ENCODE results near the gene OARD1. TPM values are rescaled to one million over a fixed set of nuclear protein-coding genes. Genes with fewer than 3 reads are reported as not detected.

OARD1 gene
- total RNA-seq, 1 donor from 2014 or later = 24.4 TPM

DNA sequence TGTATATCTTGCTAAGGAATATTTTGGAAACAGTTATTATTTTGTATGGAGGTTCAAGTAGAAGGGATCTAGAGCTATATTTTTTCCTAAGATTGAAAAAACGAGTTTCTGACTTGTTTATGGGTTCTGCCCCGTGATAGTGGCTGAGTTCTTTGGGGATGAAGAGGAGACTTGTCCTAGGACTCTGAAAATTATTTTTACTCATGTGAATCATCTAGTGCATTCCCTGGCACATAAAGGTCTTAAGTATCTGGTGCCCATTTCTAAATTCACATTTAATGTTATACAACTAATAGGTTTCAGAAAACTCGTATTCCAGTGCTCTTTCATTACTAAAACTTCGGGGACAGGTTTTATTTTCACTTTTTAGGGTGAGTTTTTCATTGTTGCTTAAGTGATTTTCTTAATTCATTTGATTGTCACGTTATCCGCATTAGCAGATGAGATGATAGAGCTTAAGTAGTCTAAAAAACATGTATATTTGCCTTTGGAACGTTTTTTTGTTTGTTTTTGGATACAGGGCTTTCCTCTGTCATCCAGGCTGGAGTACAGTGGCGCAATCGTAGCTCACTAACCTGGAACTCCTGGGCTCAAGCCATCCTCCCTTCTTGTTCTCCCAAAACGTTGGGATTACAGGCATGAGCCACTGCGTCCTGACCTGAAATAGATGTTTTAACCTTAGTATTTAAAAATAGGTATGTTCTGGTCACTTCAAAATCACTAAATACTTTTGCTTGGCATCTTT is 2.7 kb upstream of the OARD1 start:
- H3K9me3 Mint-ChIP-seq (ENCODE audit: unreplicated experiment) = peaks cover 13% of the 10 kb centered on the region
- H3K27me3 Mint-ChIP-seq (ENCODE audit: unreplicated experiment) = peaks cover 11% of the 10 kb centered on the region
- H3K4me1 Mint-ChIP-seq (ENCODE audit: low read depth, unreplicated experiment) = peaks cover 32% of the 10 kb centered on the region
- DNase-seq = no peak
- TF ChIP-seq, protein P1, sequence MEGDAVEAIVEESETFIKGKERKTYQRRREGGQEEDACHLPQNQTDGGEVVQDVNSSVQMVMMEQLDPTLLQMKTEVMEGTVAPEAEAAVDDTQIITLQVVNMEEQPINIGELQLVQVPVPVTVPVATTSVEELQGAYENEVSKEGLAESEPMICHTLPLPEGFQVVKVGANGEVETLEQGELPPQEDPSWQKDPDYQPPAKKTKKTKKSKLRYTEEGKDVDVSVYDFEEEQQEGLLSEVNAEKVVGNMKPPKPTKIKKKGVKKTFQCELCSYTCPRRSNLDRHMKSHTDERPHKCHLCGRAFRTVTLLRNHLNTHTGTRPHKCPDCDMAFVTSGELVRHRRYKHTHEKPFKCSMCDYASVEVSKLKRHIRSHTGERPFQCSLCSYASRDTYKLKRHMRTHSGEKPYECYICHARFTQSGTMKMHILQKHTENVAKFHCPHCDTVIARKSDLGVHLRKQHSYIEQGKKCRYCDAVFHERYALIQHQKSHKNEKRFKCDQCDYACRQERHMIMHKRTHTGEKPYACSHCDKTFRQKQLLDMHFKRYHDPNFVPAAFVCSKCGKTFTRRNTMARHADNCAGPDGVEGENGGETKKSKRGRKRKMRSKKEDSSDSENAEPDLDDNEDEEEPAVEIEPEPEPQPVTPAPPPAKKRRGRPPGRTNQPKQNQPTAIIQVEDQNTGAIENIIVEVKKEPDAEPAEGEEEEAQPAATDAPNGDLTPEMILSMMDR (IDR thresholded peaks at IDR 0.05; ENCODE audit: partially characterized antibody, unreplicated experiment) = no peak
- H3K36me3 Mint-ChIP-seq (ENCODE audit: unreplicated experiment) = peaks cover 4% of the 10 kb centered on the region
- peak overlapping the region; percentile 97 for H3K4me3 Mint-ChIP-seq (ENCODE audit: unreplicated experiment)
- H3K27ac Mint-ChIP-seq (ENCODE audit: unreplicated experiment) = no peak overlapping the region

DNA sequence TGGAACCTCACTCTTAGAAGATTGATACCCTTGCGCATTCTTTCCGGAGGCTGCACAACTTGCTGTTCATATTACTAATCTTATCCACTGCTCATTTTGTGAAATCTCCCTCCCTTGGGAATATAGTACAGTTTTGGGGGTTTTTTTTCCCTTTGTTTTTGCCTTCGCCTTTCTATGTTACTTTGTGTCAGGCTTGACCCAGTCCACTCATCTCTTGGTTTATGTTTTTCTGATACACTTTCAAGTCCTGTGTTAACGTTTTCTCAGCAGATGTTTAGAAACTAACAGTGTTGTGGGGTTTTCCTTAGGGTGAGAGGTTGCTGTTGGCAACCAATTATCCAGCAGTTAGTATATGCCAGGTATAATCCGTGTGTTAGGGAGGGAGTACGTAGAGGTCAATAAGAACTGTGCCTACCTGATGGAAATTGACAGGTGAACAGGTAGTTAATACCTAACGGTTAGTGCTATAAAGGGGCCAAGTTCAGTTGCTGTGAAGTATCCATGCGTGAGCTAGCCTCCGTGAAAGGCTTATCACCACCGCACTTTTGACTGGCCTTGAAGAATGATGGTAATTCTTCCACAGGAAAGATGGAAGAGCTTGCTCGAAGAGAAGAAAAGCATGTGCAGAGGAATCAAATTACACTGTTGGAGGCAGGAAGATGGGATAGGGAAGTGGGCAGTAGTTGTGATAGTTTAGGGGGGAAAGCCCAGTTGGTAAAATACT is 2.0 kb upstream of the OARD1 start:
- H3K27me3 Mint-ChIP-seq (ENCODE audit: unreplicated experiment) = peaks cover 11% of the 10 kb centered on the region
- TF ChIP-seq, protein P1 (IDR thresholded peaks at IDR 0.05; ENCODE audit: partially characterized antibody, unreplicated experiment) = no peak
- peaks cover 13% of the 10 kb centered on the region for H3K9me3 Mint-ChIP-seq (ENCODE audit: unreplicated experiment)
- peaks cover 36% of the 10 kb centered on the region for H3K4me1 Mint-ChIP-seq (ENCODE audit: low read depth, unreplicated experiment)
- peak overlapping the region; percentile 97 for H3K4me3 Mint-ChIP-seq (ENCODE audit: unreplicated experiment)
- DNase-seq = no peak
- H3K36me3 Mint-ChIP-seq (ENCODE audit: unreplicated experiment) = peaks cover 4% of the 10 kb centered on the region
- H3K27ac Mint-ChIP-seq (ENCODE audit: unreplicated experiment) = peak overlapping the region; percentile 96

DNA sequence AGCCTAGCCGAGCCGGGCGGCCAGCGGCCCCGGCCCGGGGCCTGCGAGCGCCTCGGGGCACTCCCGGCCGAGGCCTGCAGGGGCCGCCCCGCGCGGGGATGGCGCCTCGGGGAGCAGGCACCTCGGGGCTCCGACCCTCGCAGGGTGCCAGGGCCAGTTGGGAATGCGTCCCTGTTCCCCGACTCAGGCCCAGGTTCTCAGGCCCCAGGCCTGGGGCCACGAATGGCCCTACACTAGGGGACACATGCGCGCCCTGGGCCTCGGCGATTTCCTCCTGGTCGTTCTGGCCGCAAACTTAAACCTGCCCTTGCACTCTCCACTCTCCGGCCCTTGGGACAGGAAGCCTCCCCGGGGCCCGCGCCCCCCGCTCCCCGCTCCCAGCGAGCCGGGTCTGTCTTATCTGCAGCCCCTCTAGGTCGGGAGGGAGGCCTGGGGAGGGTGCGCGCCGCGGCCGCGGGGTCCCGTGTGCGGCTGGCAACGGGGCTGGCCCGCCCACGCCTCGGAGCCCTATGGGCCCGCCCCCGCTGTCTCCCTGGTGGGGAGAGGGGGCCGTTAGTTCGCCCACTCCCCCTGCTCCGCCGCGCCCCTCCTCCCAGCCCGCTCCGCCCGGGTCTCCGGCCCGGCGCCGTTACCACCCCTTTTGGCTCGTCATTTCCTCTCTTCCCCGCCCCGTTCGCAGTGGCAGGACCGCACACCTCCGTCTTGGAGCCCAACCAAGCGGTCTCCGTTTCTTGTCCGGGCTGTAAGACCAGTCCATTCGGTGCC is 1.2 kb upstream of the OARD1 start:
- DNase-seq = peak; percentile 89
- Mint-ChIP-seq H3K27ac (ENCODE audit: unreplicated experiment) (peak overlapping the region; percentile 96), H3K27me3 (ENCODE audit: unreplicated experiment) (peaks cover 11% of the 10 kb centered on the region), H3K4me1 (ENCODE audit: low read depth, unreplicated experiment) (peaks cover 31% of the 10 kb centered on the region), H3K9me3 (ENCODE audit: unreplicated experiment) (peaks cover 13% of the 10 kb centered on the region), H3K36me3 (ENCODE audit: unreplicated experiment) (peaks cover 4% of the 10 kb centered on the region), H3K4me3 (ENCODE audit: unreplicated experiment) (peak overlapping the region; percentile 97)
- TF ChIP-seq, protein P1 (IDR thresholded peaks at IDR 0.05; ENCODE audit: partially characterized antibody, unreplicated experiment) = peak; percentile 72

DNA sequence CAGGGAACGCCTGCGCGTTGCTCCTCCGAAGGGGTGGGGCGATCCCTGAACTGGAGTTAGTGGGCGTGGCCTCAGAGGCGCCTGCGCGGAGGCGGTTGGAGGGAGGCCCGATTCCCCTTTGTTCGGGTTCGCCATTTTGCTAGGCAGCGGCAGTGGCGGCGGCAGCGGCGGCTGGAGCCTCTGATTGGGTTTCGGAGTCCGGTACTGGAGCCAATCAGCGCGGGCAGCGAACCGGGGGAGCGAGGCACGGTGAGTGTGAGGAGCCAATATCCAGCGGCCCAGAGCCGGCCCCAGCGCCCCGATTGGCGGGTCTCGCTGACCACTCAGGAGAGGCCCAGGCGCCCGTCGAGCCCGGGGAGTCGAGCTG is 663 bp upstream of the OARD1 start, which contains the start of gene NFYA:
TSS of gene NFYA (plus strand) at position 139 of the 367 bp plus-strand sequence. CDS start 6,116 bp downstream, outside the sequence.
- H3K36me3 Mint-ChIP-seq (ENCODE audit: unreplicated experiment) = peaks cover 4% of the 10 kb centered on the region
- TF ChIP-seq, protein P1 (IDR thresholded peaks at IDR 0.05; ENCODE audit: partially characterized antibody, unreplicated experiment) = no peak
- H3K9me3 Mint-ChIP-seq (ENCODE audit: unreplicated experiment) = peaks cover 13% of the 10 kb centered on the region
- H3K27me3 Mint-ChIP-seq (ENCODE audit: unreplicated experiment) = peaks cover 11% of the 10 kb centered on the region
- peak within 1 kb of the TSS; percentile 96 for H3K27ac Mint-ChIP-seq (ENCODE audit: unreplicated experiment)
- DNase-seq = peak; percentile 99
- peaks cover 31% of the 10 kb centered on the region for H3K4me1 Mint-ChIP-seq (ENCODE audit: low read depth, unreplicated experiment)
- H3K4me3 Mint-ChIP-seq (ENCODE audit: unreplicated experiment) = peak within 1 kb of the TSS; percentile 97
